Mesenchymal stem cell (in vitro differentiated cells and primary cell): ENCODE data around the gene FBXW8.

Experiments
- DNase-seq: peaks from one replicate; pipeline ENCODE4 v3.0.0-alpha.2; 2013
- H2AFZ ChIP-seq: one replicate; pipeline ENCODE4 v1.6.1; 2013; ENCODE audit warnings: low read depth, mild to moderate bottlenecking, control low read depth, inconsistent platforms, low read length, moderate library complexity
- H2AK5ac ChIP-seq: 2 replicates; pipeline ENCODE4 v1.6.1; 2013; ENCODE audit warnings: low read length, moderate library complexity, mild to moderate bottlenecking, inconsistent platforms; ENCODE audit not compliant: severe bottlenecking
- H2BK120ac ChIP-seq: one replicate; pipeline ENCODE4 v1.6.1; 2013; ENCODE audit warnings: low read depth, mild to moderate bottlenecking, inconsistent platforms, low read length, moderate library complexity
- H2BK12ac ChIP-seq, 2 experiments: one replicate each; pipeline ENCODE4 v1.6.1; 2013; ENCODE audit warnings: inconsistent platforms in 2 of 2, low read length in 2 of 2, mild to moderate bottlenecking in 2 of 2, moderate library complexity in 2 of 2, control low read depth in 1 of 2
- H2BK15ac ChIP-seq: one replicate; pipeline ENCODE4 v1.6.1; 2013; ENCODE audit warnings: mild to moderate bottlenecking, low read depth, inconsistent platforms; ENCODE audit not compliant: poor library complexity, severe bottlenecking
- H2BK5ac ChIP-seq: 2 replicates; pipeline ENCODE4 v1.6.1; 2013; ENCODE audit warnings: low read depth, mild to moderate bottlenecking, low read length, control low read depth, inconsistent platforms; ENCODE audit not compliant: poor library complexity, severe bottlenecking
- H3K14ac ChIP-seq, 2 experiments: one replicate each; pipeline ENCODE4 v1.6.1; 2013; ENCODE audit warnings: inconsistent platforms in 2 of 2, low read length in 2 of 2, control low read depth in 1 of 2, mild to moderate bottlenecking in 1 of 2, moderate library complexity in 1 of 2
- H3K18ac ChIP-seq, 2 experiments: one replicate each; pipeline ENCODE4 v1.6.1; 2013; ENCODE audit warnings: inconsistent platforms in 2 of 2, low read length in 2 of 2, control low read depth in 1 of 2, low read depth in 1 of 2, mild to moderate bottlenecking in 1 of 2
- H3K23ac ChIP-seq, 2 experiments: one replicate each; pipeline ENCODE4 v1.6.1; 2013; ENCODE audit warnings: inconsistent platforms in 2 of 2, low read length in 2 of 2, mild to moderate bottlenecking in 2 of 2, moderate library complexity in 2 of 2, control low read depth in 1 of 2
- H3K27ac ChIP-seq: 2 replicates; pipeline ENCODE4 v1.5.1; 2013; ENCODE audit warnings: mild to moderate bottlenecking, moderate library complexity, low read length, control low read depth, inconsistent platforms; ENCODE audit not compliant: poor library complexity, severe bottlenecking
- H3K27me3 ChIP-seq, 2 experiments: 2 replicates each; pipeline versions ENCODE4 v1.6.1 to v1.7.0; 2013; ENCODE audit warnings: low read length in 2 of 2, mild to moderate bottlenecking in 2 of 2, moderate library complexity in 2 of 2, control low read depth in 1 of 2, inconsistent platforms in 1 of 2; ENCODE audit not compliant: control insufficient read depth in 1 of 2, insufficient read depth in 1 of 2
- H3K36me3 ChIP-seq, 2 experiments: 2 replicates each; pipeline versions ENCODE4 v1.6.1 to v1.7.0; 2013; ENCODE audit warnings: low read length in 2 of 2, control low read depth in 1 of 2, inconsistent platforms in 1 of 2, low read depth in 1 of 2, mild to moderate bottlenecking in 1 of 2; ENCODE audit not compliant: insufficient read depth in 2 of 2, control insufficient read depth in 1 of 2
- H3K4ac ChIP-seq, 2 experiments: one replicate each; pipeline ENCODE4 v1.6.1; 2013; ENCODE audit warnings: inconsistent platforms in 2 of 2, low read length in 2 of 2, mild to moderate bottlenecking in 2 of 2, moderate library complexity in 2 of 2, control low read depth in 1 of 2, low read depth in 1 of 2
- H3K4me1 ChIP-seq: 2 replicates; pipeline ENCODE4 v1.6.1; 2013; ENCODE audit warnings: low read depth, low read length, control low read depth; ENCODE audit not compliant: control insufficient read depth, insufficient read depth
- H3K4me2 ChIP-seq: 2 replicates; pipeline ENCODE4 v1.6.1; 2013; ENCODE audit warnings: low read length, mild to moderate bottlenecking, inconsistent platforms; ENCODE audit not compliant: poor library complexity, severe bottlenecking
- H3K4me3 ChIP-seq, 2 experiments: 2 replicates each; pipeline versions ENCODE4 v1.5.1 to v1.7.0; 2013; ENCODE audit warnings: low read length in 2 of 2, mild to moderate bottlenecking in 2 of 2, control low read depth in 1 of 2, low read depth in 1 of 2; ENCODE audit not compliant: insufficient read depth in 1 of 2
- H3K79me1 ChIP-seq: replicated peaks from 2 replicates; pipeline ENCODE4 v1.6.1; 2013; ENCODE audit warnings: mild to moderate bottlenecking, control low read depth, low read length, inconsistent platforms; ENCODE audit not compliant: poor library complexity, severe bottlenecking
- H3K9ac ChIP-seq: 2 replicates; pipeline ENCODE4 v1.7.0; 2013; ENCODE audit warnings: mild to moderate bottlenecking, low read length, moderate library complexity
- H3K9me3 ChIP-seq: 2 replicates; pipeline ENCODE4 v1.7.0; 2013; ENCODE audit warnings: mild to moderate bottlenecking, low read length; ENCODE audit not compliant: control insufficient read depth
- H4K8ac ChIP-seq: one replicate; pipeline ENCODE4 v1.6.1; 2013; ENCODE audit warnings: inconsistent platforms, mild to moderate bottlenecking, low read length, moderate library complexity
- H4K91ac ChIP-seq: one replicate; pipeline ENCODE4 v1.6.1; 2013; ENCODE audit warnings: mild to moderate bottlenecking, low read length, inconsistent platforms
- WGBS: methylation state at CpG from one replicate; pipeline ENCODE4 v1.1.7; 2013; ENCODE audit warnings: mixed read lengths; 5-methylcytosine and 5-hydroxymethylcytosine counted together

Gene FBXW8

GRCh38 chr12:117009759-117010158 is 99.0 kb downstream of the FBXW8 start:
- Histone ChIP-seq H2BK12ac (no peak overlapping the region), H2BK120ac (no peak overlapping the region), H3K36me3 (peaks cover 39 to 56% of the 10 kb centered on the region in 2 experiments), H3K9me3 (peaks cover 10% of the 10 kb centered on the region), H3K14ac (no peak overlapping the region), H3K23ac (no peak overlapping the region), H3K4me2 (no peak overlapping the region), H2AK5ac (no peak overlapping the region), H3K18ac (no peak overlapping the region), H3K27me3 (no peaks in the 10 kb centered on the region), H2BK5ac (no peak overlapping the region), H4K91ac (no peak overlapping the region), H4K8ac (no peak overlapping the region), H3K79me1 (peaks cover 12% of the 10 kb centered on the region), H3K27ac (no peak overlapping the region), H3K4me1 (no peaks in the 10 kb centered on the region), H3K4ac (no peak overlapping the region), H3K9ac (no peak overlapping the region), H3K4me3 (no peak overlapping the region), H2BK15ac (no peak overlapping the region), H2AFZ (no peak overlapping the region)
- 73% methylated on average over 8 of the region's 8 CpGs for WGBS
- DNase-seq = no peak

- no peak overlapping the region for H3K9ac ChIP-seq
- no peak overlapping the region for H2BK15ac ChIP-seq
- H3K36me3 ChIP-seq = peaks cover 35 to 56% of the 10 kb centered on the region in 2 experiments
- H3K23ac ChIP-seq = no peak overlapping the region
- no peak overlapping the region for H4K91ac ChIP-seq
- H3K14ac ChIP-seq = no peak overlapping the region
- no peak overlapping the region for H2BK12ac ChIP-seq
- H2AFZ ChIP-seq = no peak overlapping the region
- H3K79me1 ChIP-seq = peaks cover 15% of the 10 kb centered on the region
- DNase-seq = no peak
- no peak overlapping the region for H2BK120ac ChIP-seq
- no peak overlapping the region for H3K4ac ChIP-seq
- no peak overlapping the region for H4K8ac ChIP-seq
- no peak overlapping the region for H3K4me3 ChIP-seq
- 96% methylated on average over 11 of the region's 17 CpGs for WGBS
- H3K27me3 ChIP-seq = no peaks in the 10 kb centered on the region
- H3K9me3 ChIP-seq = peaks cover 21% of the 10 kb centered on the region
- H3K4me1 ChIP-seq = no peaks in the 10 kb centered on the region
- no peak overlapping the region for H2AK5ac ChIP-seq
- H3K27ac ChIP-seq = no peak overlapping the region
- no peak overlapping the region for H3K4me2 ChIP-seq
- H3K18ac ChIP-seq = no peak overlapping the region
- no peak overlapping the region for H2BK5ac ChIP-seq
These were observed 100.1 kb downstream of the FBXW8 start for GRCh38 chr12:117010693-117011451.

GRCh38 chr12:117011988-117012805 is 101.4 kb downstream of the FBXW8 start:
- Histone ChIP-seq H3K4me2 (no peak overlapping the region), H2AFZ (no peak overlapping the region), H3K4me1 (no peaks in the 10 kb centered on the region), H4K8ac (no peak overlapping the region), H2AK5ac (no peak overlapping the region), H2BK5ac (no peak overlapping the region), H3K9me3 (peaks cover 25% of the 10 kb centered on the region), H2BK12ac (no peak overlapping the region), H2BK15ac (no peak overlapping the region), H3K14ac (no peak overlapping the region), H3K23ac (no peak overlapping the region), H3K9ac (peak overlapping the region; percentile 12), H3K4me3 (no peak overlapping the region), H3K27me3 (no peaks in the 10 kb centered on the region), H4K91ac (no peak overlapping the region), H3K4ac (no peak overlapping the region), H3K18ac (no peak overlapping the region), H3K79me1 (peaks cover 19% of the 10 kb centered on the region), H3K27ac (no peak overlapping the region), H2BK120ac (no peak overlapping the region), H3K36me3 (peaks cover 29 to 54% of the 10 kb centered on the region in 2 experiments)
- 86% methylated on average over 4 of the region's 4 CpGs for WGBS
- peak; percentile 11 for DNase-seq

DNA sequence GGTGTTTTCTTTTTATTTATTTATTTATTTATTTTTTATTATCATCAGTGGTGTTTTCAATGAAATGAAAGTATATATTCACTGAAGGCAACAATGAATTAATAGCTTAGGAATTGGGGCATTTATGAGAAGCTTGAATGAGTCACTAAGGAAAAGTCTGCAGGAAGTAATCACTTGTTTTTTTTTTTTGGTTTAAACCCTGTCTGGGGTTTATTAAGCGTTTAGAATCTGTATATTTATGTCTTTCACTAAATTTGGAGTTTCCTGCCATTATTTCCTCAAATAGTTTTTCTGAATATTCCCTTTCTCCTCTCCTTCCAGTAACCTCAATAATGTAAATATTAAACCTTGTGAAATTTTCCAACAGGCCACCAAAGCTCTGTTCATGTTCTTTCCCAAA is 103.0 kb downstream of the FBXW8 start:
- Histone ChIP-seq H3K9me3 (peaks cover 25% of the 10 kb centered on the region), H3K79me1 (peaks cover 26% of the 10 kb centered on the region), H2BK12ac (no peak overlapping the region), H3K27ac (no peak overlapping the region), H2BK5ac (no peak overlapping the region), H3K18ac (no peak overlapping the region), H3K14ac (no peak overlapping the region), H3K4me2 (no peak overlapping the region), H2AFZ (no peak overlapping the region), H2BK15ac (no peak overlapping the region), H3K23ac (no peak overlapping the region), H2AK5ac (no peak overlapping the region), H4K8ac (no peak overlapping the region), H3K4ac (no peak overlapping the region), H3K27me3 (no peaks in the 10 kb centered on the region), H3K9ac (no peak overlapping the region), H4K91ac (no peak overlapping the region), H3K4me3 (no peak overlapping the region), H2BK120ac (no peak overlapping the region), H3K36me3 (peaks cover 32 to 54% of the 10 kb centered on the region in 2 experiments), H3K4me1 (no peaks in the 10 kb centered on the region)
- WGBS = no CpG with 5 or more reads among the region's 1 CpG
- DNase-seq = peak; percentile 57
